SKM-1 treated with dmso at 0.1 percent for 144 hours (cell line): ENCODE data around the gene TRAF1.
A peak's percentile ranks its signal among the peaks of the same experiment; 100 is the strongest.

ENCODE experiments used
- DNase-seq: peaks from one replicate; lab custom pipeline; 2025; ENCODE audit not compliant: unreplicated experiment; lab: John Stamatoyannopoulos, UW

The TRAF1 gene

DNA sequence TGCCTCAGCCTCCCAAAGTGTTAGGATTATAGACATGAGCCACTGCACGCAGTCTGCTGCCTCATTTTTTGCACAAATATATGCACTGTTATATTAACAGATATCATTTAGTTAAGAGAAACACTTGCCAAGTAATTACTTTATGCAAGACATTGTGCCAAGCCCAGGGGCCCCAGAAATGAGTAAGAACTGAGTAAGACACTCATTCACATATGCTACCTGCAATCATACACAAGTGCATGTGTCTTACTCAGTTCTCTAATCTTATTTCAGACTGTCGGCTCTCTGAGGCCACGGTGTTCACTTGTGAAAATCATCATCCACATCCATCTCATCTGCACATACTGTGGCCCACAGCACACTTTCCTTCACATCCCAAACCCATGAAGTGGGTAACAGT is 16.0 kb downstream of the TRAF1 start:
- DNase-seq = no peak

DNA sequence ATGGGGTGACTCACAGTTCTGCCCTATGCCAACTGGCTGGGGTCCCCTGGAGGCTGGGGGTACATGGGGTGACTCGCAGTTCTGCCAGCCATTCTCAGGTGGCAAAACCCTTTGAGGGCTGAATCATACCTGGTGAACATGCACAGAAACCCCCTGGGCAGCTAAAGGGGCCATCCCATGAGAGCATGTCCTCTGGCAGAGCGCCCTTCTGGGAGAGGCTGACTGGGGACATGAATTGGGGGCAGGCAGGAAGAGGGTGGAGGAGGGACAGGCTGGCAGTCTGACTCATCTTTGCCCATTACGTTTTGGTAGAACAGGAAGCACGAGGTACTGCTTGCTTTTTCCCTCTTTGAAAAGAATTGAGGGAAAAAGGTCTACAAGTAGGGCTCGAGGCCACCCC is 16.7 kb downstream of the TRAF1 start:
- DNase-seq = no peak

DNA sequence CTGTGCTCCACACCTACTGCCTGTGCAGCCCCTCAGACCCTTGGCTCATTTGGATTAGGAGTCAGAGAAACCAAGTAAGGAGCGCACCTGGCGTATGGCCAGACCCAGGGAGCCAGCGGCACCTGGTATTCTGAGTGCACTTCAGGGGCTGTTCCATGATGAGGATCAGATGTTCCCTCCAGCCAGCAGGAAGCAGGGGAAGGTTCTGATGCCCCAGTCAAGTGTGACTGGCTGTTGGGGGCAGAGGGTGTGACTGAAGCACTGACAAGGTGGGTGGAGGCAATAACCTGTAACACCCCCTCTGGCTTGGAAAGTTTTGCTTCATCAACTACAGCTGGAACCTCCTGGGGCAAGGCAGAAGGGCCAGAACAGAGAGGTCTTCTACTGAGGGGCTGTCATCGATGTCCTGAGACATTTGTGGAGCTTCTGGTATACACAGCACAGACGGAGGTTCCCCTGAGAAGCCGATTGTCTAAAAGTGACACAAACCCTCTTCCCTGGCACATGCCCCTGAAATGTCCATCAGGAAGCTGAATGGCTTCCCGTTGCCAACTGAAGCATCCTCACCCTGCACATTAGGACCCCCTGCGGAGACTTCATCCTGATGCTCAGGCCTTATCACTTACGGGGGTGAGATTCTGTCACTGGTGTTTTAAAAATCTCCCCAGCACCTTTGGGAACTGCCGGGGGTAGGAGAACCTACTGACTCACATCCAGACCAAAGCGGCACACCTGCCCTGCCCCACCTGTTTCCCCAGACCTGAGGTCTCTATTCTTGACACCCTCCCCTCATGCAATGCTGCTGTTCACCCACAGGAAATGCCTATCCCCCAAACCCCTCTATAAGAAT is 21.1 kb downstream of the TRAF1 start:
- DNase-seq = no peak

DNA sequence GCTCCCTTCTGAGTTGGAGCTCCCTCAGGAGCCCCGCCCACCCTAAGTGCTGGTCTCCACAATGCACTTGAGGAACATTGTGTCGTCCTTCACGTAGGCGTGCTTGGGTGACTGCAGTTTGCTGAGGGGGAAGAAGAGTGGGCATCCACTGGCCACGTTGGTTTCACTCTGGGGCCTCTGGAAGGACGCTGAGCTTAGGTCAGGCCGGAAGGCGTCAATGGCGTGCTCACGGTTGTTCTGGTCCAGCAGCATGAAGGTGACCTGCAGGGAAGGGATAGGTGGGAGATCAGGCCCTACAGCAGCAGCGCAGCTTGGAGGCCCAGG is 21.7 kb downstream of the TRAF1 start:
- DNase-seq = no peak

DNA sequence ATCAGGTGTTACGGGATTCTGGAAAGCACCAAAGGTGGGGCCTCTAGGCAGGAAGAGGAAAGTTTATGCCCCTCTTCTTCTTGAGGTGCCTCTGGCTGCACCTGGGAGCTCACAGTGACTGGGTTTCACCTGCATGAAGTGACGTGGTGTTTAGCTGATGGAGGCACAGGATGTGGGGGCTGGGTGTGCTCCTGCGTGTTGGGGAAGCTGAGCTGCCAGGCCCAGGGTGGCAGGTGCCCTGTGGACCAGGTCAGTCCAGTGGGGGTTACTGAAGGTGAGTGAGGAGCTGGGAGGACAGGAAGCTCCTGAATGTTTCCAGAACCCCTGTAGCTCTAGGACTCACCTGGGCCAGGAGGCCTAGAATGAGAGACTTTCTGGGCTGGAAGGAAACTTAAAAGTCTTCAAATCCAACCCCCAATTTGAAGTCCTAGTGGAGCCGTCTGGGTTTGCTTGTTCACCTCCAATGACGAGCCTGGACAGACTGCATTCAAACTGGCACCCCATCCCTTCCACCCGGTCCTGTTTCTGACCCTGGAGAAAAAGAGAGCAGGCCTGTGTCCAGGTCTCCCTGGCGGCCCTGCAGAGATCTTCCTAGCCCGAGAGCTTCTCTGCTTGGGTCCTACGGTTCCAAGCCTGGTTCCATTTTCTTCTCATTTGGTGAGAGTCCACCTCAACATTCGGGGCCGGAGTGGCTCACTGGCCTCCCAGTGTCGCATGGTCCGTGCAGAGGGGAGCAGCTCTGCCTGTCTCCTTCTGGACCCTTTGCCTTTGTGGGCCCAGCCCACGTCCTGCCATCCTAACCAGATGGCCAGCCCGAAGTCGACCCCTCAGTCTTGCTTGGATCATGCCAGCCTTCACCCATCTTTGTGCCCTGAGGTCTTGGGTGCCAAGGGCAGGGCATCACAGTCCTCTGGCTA is 22.3 kb downstream of the TRAF1 start:
- DNase-seq = no peak

DNA sequence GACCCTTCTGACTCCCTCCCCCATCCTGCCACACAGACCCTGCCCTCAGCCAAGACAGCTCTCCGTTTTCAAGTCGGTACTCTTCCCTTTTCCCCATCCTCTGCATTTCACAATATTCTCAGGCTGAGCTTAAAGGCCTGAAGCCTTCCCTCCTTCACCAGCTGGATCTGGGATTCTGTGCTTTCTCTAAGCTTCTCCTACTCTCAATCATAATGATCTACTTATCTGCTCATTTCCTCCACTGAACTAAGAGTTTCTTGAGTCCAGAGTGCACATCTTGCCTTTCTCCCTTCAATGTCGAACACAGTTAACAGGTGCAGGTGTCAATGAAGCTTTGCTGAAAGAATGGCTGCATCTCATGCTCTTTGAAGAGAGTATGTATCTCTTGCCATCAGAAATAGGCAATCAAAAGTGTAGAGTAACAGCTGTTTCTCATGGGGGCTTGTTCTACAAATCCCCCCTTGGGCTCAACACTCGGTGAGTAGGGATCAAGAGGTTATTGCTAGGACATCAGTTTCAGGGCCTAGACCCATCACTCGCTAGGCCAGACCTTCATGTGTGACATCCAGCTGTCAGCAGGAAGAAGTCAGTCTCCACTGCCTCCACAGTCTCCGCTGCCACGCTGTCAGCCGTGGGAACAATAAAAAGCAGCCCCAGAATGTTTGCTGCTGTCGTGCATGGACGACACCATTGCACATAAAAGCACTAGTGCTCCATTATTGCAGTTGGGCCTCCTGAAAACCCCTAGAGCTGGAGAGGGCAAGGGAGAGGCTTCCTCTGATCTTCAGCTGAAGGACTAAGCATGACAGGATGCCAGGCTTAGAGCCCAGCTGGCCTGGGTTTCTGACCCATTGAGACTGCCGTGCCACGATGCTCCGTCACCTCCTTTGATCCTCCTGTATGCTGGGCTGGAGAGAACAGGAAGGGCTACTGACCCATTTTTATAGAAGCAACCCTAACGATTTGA is 23.7 kb downstream of the TRAF1 start:
- no peak for DNase-seq

DNA sequence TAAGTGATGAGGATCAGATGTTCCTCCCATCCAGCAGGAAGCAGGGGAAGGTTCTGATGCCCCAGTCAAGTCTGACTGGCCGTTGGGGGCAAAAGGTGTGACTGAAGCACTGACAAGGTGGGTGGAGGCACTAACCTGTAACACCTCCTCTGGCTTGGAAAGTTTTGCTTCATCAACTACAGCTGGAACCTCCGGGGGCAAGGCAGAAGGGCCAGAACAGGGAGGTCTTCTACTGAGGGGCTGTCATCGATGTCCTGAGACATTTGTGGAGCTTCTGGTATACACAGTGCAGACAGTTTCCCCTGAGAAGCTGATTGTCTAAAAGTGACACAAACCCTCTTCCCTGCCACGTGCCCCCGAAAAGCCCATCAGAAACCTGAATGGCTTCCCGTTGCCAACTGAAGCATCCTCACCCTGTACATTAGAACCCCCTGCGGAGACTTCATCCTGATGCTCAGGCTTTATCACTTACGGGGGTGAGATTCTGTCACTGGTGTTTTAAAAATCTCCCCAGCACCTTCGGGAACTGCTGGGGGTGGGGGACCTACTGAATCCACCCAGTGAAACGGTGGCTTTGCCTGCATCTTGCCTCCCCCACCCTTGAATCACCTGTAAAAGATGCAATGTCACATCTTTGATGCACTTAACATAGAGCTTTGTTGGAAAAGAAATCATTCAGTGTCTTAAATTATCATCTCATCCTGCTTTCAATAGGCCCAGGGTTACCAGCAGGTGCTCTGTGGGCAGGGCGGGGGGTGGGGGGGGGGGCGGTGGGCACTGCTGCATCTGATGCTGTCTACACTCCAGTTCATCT is 24.6 kb downstream of the TRAF1 start:
- DNase-seq = no peak

DNA sequence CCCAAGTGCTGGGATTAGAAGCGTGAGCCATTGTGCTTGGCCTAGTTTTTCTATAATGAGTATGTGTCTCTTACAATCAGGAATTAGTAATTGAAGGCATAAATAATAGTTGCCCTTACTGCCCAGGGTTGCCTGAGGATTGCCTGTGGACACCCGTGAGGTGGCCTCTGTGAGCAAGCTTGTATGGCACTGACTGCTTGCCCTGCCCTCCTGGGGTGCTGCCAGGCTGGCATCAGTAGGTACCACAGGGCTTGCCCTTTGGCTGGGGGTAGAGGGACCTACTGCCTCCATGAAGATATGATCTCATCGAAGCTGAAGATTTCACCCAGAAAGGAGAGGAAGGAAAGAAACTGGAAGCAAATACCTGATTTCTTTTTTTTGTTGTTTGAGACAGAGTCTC is 25.8 kb downstream of the TRAF1 start:
- no peak for DNase-seq

DNA sequence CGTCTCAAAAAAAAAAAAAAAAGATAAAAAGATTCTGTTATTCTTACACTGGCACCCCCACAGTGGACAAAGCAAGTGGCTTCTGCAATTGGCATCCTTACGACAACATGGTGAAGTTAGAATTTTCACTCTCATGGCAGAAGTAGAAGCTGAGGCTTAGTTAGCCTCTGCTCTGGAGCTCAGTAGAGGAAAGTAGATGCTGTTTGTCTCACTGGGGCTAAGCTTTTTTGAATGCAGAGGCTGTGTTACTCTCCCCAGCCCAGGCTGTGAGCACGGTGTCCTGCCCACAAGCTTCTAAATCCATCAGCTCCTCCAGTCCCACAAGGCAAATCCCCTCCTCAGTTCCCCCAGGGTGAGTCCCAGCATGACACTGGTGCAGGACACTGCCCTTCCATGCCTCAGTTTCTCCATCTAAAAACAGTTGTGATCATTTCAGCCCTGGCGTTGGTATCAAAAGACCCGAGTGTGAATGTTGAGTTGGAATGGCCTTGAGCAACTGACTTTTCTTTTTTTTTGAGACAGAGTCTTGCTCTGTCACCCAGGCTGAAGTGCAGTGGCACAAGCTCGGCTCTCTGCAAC is 27.0 kb downstream of the TRAF1 start:
- DNase-seq = no peak

DNA sequence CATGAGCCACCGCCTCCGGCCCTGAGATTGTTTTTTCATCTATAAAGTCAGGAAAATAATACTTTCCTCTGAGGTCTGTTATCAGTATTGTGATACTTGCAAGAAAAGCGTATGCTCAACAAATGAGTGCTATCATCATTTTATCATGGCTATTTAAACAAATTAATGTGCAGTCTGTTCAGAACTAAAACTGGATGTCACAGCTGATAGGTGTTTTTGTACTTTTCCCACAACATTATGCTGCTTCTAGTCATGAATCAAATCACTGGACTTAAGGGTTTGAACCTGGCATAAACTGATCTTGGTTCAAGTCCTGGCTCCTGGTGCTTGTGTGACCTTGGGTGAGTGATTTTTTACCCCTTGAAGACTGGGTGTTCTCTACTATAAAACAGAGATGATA is 28.2 kb downstream of the TRAF1 start:
- DNase-seq = no peak

DNA sequence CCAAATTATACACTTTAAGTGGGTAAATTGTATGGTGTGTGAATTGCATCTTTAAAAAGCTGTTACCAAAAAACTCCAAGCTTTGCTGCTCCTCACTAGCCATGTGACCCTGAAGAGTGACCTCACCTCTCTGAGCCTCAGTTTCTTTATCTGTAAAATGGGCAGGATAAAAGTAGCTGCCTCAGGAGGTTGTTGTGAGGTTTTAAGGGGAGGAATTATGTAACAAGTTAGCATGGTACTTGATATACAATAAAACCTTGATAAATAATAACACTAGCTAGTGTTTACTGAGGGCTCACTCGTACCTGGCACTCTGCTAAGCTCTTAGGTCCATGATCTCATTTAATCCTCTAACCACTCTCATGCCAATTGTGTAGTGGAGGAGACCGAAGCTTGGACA is 30.6 kb downstream of the TRAF1 start:
- DNase-seq = no peak

DNA sequence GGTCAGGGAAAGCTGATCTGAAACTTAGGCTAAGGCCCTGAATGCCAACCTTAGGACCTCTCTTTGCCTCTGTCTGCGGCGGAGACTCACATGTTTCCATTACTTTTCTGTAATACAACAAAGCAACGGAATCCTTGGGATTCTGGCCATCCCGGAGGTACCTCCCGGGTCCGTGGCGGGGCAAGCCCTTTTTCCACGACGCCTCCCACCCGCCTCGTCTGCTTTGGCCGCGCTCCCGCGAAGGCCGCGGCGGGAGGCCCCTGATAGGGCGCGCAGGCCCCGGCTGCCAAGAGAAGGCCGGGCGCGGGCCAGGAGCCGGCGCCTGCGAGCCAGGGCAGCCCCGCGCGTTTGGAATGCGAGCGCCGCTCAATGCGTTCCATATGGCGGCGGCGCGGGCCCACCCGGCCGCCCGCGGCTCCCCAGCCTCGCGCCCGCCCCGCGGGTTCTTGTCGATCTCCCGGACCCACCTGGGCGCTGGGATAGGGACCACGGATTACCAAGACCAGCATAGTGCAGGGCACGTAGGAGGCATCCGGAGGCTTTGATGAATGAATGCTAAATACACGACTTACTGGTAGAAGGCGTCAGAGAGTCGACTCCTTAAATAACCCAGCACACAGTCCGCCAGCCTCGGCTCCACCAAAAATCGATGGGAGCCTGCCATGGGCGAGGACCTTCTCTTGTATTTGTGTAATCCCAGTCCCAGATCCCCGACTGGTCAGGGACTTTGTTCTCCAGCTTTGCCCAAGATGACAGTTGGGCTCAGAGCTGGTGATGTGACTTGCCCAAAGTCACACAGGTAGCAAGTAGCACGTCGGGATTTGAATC is 32.1 kb downstream of the TRAF1 start:
- no peak for DNase-seq

DNA sequence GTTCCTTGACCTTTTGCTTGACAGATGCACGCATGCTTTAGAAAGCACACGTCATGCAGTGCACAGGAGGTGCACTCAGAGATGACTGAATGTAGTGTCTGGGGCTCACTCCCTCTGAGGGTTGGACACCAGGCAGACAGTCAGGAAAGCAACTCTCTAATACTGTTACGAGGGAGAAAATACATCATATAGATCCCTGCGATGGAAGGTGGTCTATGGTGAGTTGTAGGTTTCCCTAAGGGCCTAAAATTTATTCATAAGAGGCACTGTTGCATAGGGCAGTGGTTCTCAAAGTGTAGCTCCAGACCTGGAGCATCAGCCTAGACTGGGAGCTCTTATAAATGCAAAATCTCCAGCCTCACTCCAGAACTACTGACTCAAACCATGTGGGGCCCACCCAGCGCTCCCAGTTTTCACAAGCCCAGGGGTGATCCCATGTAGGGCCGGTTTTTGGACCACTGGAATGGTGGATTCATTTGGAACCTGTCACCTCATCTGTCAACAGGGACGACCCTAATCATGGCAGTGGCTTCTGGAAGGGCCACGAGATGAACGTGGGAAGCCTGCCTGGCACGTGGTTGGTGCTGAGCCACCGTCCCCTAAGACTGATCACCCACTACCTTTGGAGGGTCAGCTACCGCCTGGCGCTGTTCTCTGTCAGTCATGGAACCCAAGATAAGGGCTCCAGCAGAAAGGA is 32.8 kb downstream of the TRAF1 start:
- DNase-seq = no peak

DNA sequence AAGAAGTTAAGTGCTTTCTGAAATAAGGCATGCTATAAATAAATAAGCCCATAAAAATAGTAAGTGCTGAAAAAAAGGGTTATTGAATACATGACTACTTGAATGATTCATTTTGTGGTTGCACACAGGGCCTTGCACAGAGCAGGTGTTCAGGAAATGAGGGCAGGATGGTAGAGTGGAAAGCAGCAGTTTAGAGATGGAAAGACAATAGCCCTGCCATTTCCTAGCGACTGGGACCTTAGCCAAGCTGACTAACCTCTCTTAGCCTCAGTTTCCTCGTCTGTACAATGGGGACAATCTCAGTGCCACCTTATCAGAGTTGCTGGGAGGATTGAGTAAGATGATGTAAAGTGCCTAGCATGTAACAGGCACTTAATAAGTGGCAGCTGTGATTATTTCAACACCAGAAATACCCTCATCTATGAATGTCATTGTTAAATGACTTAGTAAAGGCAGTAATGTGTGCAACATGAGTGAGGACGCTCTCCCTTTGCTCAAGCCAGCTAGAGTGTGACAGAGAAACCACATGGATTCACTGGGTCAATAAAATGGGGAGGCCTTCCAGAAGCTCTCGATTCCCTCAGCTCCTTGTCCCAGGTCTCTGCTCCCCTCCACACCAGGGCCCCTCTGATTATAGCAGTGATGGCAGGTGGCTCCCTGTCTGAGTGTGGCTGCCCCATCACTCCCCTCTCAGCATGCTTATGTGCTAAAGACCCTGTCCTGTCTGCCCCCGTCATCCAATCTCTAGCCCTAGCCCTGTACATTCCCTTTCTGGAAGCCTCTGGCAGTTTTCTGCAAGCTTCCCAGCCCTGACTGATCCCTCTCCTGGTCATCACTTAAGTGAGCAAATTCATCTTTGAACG is 33.6 kb downstream of the TRAF1 start:
- peak; percentile 40 for DNase-seq

DNA sequence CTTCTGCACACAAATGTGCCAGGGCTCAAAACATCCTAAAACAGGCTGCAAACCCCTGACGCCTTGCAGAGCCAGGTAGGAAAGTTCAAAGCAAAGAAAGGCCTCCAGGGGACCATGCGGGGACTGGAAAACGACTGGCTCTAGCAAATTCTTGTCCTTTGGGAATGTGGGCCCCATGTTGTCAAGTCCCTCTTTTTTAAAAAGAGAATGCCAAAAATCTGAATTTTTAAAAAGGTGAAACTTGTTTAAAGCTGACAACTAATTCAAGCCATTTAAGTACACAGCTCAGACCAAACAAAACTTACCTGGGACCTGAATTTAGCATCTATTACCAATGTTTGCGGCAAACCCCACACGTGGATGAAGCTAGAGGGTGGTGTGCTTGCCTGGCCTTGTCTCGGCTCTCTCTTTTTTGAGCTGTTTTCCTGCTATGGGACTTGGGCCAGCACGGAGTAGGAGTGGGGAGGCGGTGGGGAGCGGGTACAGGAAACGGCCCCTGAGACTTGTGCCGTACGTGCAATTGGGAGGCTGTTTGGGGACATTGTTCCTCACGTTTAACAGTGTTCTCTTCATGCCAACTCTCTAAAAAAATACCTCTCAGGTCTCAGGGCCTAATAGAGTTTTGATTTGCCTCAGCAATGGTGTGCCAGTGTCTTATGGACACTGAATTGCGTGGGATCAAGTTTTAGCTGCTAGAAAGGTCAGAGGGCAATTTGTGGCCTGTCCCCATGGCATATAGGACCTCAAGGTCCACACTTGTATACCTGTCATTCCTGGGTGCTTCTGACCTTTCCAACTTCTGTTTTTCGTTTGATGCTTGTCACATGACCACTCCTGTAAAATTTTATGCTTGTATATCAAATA is 34.5 kb downstream of the TRAF1 start:
- no peak for DNase-seq

DNA sequence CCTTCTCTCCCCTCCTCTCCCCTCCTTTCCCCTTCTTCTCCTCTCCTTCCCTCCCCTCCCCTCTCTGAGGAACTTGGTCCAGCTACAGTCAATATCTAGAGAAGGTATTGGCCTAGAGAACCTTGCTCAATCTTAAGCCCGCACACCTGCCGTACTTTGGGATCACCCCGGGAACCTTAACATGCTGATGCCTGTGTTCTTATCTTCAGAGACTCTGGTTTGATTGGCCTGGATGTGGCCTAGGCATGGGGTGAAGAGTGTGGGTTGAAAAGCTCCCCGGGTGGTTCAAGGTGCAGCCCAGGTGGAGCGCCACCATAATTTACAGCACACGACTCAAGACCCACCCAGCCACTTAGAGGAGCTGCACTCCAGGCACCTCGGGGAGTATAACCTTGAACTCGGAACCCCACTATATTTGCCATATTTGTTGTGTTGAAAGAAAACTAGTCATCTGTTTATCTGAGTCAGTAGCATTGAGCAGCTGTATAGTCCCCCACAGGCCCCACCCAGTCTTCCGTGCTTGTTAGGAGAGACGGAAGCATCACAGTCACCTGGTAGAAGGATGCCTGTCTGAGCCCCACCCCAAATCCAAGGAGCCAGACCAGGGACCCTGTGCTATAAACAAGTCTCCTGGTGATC is 35.2 kb downstream of the TRAF1 start:
- DNase-seq = no peak
